Measurements from ENCODE around the gene TJP2. TPM values are rescaled to one million over a fixed set of nuclear protein-coding genes. Genes with fewer than 3 reads are reported as not detected.
A peak's percentile ranks its signal among the peaks of the same experiment; 100 is the strongest.
"Not testable (repeated sequence)": the region's sequence is repeated elsewhere in the genome, so short reads cannot be mapped to it uniquely, and the experiment has no call there.

The TJP2 gene
- total RNA-seq, 1 experiment from 2014 or later, result 84.6 TPM

DNA sequence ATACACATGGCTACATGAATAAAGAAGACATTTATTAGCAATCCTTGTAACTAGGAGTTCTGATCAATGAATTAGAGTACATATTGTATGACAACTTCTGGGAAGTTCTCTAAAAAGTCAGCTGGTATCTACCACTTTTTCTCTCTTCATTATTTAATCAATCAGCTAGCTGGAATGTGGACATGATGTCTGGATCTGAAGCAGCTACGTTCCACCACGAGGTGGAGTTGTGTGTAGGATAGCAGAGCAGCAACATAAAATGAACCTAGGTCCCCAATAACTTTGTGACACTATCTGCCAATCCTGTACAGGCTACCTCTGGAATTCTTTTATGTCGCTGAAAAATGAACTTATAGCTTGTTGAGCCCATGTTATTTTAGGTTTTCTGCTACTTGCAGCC is 118.0 kb downstream of the TJP2 start:
- no peak for DNase-seq (ENCODE audit: low spot score)

DNA sequence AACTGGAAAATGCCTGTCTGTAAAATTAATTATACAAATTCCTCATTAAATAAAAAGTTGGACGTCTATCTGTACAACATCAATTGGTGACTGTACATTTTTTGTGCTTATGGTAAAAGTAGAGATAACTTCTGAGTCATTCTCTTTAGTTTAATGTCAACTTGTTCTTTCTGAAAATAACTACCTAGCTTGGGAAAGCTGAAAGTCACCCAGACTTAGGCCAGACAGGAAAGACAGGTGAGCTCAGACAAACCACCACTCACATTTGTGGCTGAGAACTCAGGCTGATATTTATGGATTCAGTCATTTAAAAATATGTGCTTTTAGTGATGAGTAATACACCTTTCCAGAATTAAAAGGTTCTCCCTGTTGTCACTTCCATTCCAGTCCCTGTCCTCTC is 119.1 kb downstream of the TJP2 start:
- no peak for DNase-seq (ENCODE audit: low spot score)

DNA sequence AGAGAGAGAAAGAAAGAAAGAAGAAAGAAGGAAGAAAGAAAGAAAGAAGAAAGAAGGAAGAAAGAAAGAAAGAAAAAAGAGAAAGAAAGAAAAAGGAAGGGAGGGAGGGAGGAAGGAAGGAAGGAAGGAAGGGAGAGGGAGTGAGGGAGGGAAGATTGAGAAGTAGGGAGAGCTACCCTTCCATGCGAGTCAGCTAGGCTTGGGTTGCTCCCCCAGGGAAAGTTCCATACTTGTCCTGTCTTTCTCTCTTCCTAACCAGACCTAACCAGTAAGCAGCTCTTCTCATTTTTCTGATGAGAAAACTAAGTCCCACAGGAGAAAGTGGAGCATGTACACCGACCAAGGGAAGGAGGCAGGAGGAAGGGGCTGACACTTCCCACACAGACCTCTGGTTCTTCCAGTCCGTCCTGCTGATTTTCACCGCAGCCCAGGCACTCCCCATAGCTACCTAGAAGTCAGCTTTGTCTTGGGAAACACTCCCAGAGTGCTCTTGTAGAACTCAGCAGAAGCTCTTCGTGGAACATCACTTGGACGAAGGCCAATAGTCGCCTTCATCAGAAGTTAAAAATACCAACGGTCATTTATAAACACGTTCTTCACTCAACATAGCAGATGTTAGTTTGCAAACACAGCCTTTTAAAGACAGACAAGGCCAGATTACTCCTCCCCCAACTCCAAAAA is 121.9 kb downstream of the TJP2 start:
- no peak for DNase-seq (ENCODE audit: low spot score)

DNA sequence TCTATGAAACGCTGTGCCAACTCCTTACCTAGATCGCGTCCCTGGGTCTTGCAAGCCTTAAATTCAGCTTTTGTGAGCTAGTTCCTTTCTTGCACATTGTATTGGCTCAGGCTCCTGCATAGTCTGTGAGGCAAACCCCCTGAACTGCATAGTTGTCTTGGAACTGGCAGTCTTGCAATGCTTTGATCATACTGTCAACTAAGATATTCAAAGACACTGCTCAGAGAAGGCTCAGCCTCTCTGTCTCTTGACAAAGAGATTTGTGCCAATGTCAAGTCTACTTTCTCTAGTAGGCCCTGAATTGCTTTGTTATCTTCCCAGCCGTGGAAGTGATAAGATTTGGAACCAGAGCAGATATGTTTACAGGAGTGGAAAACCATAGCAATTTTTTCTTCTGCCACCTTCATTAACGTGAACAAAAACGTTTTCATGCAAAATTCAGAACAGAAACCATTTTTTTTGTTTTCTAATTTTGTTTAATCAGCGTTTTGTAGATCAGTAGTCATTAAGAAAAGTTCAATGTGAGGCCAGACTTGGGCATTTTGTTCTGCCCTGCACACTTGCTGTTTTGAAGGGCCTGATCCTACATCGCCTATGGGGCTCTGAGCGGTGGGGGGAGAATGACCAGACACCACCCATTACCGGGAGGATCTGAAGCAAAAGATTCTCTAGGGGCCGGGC is 123.4 kb downstream of the TJP2 start:
- DNase-seq (ENCODE audit: low spot score), result no peak

DNA sequence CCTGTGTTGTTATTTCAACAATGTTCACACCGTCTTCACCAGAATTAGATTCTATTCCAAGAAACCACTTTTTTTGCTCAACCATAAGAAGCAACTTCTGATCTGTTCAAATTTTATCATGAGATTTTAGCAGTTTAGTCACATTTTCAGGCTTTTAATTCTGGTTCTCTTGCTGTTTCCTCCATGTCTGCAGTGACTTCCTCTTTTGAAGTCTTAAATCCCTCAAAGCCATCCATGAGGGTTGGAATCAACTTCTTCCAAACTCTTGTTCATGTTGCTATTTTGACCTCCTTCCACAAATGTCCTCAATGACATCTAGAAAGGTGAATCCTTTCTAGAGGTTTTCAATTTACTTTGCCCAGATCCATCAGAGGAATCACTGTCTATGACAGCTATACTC is 125.2 kb downstream of the TJP2 start:
- no peak for DNase-seq (ENCODE audit: low spot score)

DNA sequence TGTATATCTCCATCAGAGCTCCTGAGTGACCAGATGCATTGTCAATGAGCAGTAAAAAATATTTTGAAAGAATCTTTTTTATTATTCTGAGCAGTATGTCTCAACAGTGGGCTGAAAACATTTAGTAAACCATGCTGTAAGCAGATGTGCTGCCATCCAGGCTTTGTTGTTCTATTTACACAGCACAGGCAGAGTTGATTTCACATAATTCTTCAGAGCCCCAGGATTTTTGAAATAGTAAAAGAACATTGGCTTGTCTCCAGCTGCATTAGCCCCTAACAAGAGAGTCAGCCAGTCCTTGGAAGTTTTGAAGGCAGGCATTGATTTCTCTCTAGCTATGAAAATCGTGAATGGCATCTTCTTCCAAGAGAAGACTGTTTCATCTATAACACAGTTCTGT is 125.7 kb downstream of the TJP2 start:
- no peak for DNase-seq (ENCODE audit: low spot score)

DNA sequence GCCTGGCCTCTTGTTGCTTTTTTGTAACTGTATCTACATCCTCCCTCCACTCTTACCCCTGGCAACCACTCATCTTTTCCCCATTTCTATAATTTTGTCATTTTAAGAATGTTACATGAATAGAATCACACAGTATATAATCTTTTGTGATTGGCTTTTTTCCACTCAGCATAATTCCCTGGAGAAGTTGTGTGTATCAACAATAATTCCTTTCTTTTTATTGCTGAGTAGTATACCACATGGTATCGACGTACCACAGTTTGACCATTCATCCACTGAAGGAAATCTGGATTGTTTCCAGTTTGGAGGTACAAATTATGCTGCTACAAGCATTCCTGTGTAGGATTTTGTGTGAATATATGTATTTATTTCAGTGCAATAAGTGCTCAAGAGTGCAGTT is 129.3 kb downstream of the TJP2 start:
- no peak for DNase-seq (ENCODE audit: low spot score)

DNA sequence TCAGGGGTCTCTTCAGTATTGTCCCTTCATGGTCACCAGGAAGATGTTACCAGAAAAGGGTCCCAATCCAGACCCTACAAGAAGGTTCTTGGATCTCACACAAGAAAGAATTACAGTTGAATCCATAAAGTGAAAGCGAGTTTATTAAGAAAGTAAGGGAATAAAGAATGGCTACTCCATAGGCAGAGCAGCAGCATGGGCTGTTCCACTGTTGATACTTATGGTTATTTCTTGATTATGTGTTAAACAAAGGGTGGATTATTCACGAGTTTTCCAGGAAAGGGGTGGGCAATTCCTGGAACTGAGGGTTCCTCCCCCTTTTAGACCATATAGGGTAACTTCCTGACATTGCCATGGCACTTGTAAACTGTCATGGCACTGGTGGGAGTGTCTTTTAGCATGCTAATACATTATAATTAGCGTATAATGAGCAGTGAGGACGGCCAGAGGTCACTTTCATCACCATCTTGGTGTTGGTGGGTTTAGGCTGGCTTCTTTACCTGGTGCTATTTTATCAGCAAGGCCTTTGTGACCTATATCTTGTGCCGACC is 132.9 kb downstream of the TJP2 start:
- DNase-seq (ENCODE audit: low spot score), result not testable (repeated sequence)

DNA sequence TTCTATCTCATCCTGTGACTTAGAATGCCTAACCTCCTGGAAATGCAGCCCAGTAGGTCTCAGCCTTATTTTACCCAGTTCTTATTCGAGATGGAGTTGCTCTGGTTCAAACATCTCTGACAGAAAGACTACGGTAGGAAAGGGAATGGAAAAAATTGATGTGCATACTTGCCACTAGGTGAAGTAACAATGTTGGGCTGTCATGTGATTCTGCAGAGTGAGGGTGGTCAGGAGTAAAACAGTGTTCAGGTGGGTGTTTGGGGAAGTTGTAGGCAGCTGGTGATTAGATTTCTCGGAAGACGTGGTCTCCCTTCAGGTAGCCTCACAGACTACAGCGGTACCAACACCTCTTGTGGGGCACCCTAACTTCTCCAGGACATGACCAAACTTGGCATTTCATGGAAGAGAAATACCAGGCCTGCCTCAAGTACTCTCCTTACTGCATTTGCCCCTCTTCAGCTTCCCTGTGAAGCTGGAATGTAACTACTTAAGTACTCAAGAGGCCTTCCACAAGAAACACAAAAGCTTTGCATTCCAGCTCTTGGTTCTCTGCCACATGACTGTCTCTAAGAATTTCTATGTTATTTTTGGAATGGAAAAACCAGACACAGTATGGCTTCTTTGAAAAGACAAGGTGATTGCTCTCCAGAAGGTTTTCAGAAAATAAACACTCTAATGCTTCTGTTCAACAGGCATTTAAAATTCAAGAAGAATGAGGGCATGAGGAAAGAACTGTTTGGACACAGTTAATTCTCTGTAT is 133.5 kb downstream of the TJP2 start:
- DNase-seq (ENCODE audit: low spot score), result peak; percentile 45

DNA sequence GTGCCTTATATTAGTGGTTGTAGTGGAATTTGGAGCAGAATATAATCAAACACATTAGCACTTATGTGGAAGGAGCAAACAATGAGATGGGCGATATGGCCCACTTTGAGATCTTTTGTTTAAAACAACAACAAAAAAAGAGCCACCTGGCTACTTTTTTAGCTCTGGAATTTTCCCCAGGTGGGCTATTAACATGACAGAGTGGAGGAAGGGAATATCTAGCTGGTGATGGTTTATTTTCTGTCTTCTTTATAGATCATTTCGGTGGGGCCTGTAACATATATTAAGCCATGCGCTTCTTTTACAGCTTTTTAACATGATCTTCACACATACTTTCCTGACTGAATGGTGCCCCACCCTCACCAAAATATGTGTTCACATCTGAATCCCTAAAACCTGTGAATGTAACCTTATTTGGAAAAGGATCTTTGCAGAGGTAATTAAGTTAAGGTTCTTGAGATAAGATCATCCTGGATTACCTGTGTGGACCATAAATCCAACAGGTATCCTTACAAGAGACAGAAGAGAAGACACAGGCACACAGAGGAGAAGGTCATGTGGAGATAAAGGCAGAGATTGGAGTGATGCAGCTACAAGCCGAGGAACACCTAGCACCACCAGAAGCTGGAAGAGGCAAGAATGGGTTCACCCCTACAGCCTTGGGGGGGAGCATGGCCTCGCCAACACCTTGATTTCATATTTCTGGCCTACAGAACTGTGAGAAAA is 134.3 kb downstream of the TJP2 start:
- no peak for DNase-seq (ENCODE audit: low spot score)

DNA sequence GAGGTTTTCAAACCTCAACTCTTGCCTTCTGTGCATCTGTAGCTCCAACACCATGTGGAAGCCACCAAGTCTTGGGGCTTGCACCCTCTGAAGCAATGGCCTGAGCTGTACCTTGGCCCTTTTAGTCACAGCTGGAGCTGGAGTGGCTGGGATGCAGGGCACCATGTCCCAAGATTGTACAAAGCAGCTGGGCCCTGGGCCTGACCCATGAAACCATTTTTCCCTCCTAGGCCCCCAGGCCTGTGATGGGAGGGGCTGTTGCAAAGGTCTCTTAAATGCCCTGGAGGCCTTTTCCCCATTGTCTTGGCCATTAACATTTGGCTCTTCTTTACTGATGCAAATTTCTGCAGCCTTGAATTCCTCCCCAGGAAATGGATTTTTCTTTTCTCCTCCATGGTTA is 139.1 kb downstream of the TJP2 start:
- DNase-seq (ENCODE audit: low spot score), result no peak

DNA sequence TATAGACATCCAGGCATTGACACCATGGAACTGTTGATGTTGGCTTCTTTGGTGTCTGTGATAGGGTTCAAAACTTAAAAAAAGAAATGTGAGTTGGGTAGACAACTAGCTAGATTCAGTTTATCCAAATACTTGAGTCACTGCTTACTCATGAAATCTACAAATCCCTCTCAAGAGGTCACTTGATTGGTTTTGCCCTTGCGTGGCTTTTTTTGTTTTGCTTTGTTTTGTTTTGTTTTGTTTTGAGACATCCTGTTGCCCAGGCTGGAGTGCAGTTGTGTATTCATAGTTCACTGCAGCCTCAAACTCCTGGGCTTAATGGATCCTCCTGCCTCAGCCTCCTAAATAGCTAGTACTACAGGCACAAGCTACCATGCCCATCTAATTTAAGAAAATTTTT is 140.5 kb downstream of the TJP2 start:
- DNase-seq (ENCODE audit: low spot score), result peak; percentile 13

DNA sequence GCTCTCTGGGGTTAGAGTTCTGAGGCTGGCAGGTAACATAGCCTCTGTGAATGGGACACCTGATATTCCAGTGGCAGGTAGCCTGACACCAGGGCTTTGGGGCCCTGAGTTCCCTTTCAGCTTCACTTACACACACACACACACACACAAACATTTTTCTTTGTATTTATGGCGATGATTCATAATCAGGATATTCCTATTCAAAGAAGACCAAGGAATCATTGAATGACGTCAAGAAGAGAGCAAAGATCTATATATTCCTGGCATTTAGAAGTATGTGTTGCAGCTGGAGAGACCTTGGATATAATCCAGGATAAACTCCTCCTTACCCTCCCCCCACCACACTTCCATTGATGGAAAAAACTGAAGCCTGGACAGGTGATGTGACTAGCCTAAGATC is 143.0 kb downstream of the TJP2 start:
- DNase-seq (ENCODE audit: low spot score), result no peak

DNA sequence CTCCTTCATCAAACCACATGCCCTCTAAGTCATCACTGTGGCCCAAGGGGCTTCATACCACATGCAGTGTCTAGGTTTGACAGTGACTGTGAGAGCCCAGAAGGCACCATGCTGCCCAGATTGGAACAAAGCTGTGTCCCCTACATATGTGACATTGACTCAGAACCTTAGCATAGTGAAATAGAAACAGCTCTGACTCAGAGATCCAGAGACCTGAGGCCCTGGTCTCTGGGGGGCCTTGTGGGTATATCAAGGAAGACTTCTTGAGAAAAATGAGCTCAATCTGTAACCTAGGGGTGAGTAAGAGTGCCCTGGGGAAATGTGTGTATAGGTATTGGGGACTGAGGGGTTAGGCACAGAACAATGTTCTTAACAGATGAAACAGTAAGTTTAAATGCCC is 143.8 kb downstream of the TJP2 start:
- no peak for DNase-seq (ENCODE audit: low spot score)

DNA sequence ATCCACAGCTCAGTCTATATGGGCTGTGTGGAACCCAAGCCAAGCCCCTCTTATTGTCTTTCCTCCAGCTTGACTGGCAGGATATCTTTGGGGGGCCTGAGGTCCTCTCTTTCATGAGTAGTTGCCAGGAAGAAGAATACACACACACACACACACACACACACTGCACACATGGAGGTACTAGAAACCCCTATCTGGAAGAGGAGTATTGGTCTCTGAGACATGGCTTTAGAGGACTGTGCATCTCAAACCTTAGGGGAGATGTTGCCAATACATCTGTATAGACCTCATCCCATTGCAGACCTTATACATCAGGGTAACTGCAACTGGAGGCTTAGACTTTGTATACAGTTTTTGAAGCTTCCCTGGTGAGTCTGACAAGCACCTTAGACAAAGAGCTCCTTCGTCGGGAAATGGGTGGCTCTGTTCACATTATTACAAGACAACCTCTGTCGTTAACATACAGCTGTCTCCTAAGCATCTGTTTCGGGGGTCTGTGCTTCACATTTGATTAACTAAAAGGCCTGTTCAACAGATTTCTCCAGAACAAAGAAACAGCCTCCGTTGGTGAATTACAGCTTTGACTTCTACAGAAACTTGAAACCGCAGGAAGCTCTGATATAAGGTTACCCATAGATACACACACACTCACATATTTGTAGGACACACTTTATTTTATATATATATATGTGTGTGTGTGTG is 145.4 kb downstream of the TJP2 start:
- no peak for DNase-seq (ENCODE audit: low spot score)

DNA sequence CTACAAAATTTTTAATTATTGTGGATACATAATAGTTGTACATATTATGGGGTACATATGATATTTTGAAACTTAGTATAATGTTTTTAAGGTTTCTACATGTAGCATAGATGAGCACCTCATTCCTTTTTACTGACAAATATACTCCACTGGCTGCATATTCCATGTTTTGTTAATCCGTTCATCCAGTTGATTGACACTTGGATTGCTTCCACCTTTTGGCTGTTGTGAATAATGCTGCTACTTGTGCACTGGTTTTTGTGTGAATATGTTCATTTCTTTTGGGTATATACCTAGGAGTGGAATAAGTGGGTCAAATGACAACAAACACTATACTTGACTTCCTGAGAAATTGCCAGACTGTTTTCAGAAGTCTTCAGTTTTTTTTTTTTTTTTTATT is 148.2 kb downstream of the TJP2 start:
- DNase-seq (ENCODE audit: low spot score), result no peak

DNA sequence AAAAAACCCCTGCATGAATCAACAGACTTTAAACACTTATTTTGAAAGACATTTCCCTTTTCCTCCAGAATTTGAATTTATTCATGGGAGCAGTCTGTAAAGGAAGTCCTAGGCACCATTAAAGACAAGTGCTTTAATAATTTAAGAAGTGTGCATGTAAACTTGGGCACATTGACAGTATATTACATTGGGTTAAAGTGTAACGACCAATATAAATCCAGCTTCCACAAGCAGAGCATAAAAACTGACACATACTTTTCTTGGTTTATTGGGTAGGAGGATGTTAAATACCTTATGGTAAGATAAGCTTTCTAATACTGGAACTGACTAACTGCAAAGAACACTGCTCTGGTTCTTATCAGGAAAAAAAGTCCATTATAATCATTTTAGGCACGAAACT is 149.8 kb downstream of the TJP2 start:
- DNase-seq (ENCODE audit: low spot score), result no peak
